ENCODE results near the gene HOXC9.

HOXC9 gene

GRCh38 chr12:54011665-54012532 is 11.9 kb downstream of the HOXC9 start:
- DNase-seq (ENCODE audit: extremely low spot score), result no peak
- no peak for TF ChIP-seq CTCF (IDR thresholded peaks at IDR 0.05; ENCODE audit: control extremely low read depth, extremely low read depth, low read depth, missing control alignments)
- POLR2A ChIA-PET, result no interaction called here
- CTCF ChIA-PET, result interaction anchor here (0.6 to 6.4 kb wide), 5 partner anchors 27 to 196 kb away, joined by 3 to 103 read pairs (median 9); partner anchors contain the start of gene HOXC10

GRCh38 chr12:54012631-54013409 is 12.9 kb downstream of the HOXC9 start:
- DNase-seq (ENCODE audit: extremely low spot score), result no peak
- ChIA-PET CTCF (interaction anchor here (0.6 to 2.7 kb wide), 6 partner anchors 19 to 204 kb away, joined by 3 to 11 read pairs (median 4); partner anchors contain the start of gene HOXC10), POLR2A (no interaction called here)
- no peak for TF ChIP-seq CTCF (IDR thresholded peaks at IDR 0.05; ENCODE audit: control extremely low read depth, extremely low read depth, low read depth, missing control alignments)

- POLR2A ChIA-PET, result no interaction called here
- CTCF ChIA-PET, result interaction anchor here (1.0 to 4.2 kb wide), 7 partner anchors 8 to 193 kb away, joined by 3 to 26 read pairs (median 9); partner anchors contain the start of genes HOXC10 and HOXC5
These were observed 14.5 kb downstream of the HOXC9 start for GRCh38 chr12:54014377-54015017.

GRCh38 chr12:54015018-54015931 is 15.3 kb downstream of the HOXC9 start:
- TF ChIP-seq CTCF (IDR thresholded peaks at IDR 0.05; ENCODE audit: control extremely low read depth, extremely low read depth, low read depth, missing control alignments), result no peak
- ChIA-PET CTCF (interaction anchor here (1.0 to 4.2 kb wide), 7 partner anchors 9 to 192 kb away, joined by 3 to 26 read pairs (median 7); partner anchors contain the start of genes HOXC10 and HOXC5), POLR2A (no interaction called here)
- no peak for DNase-seq (ENCODE audit: extremely low spot score)

More at GRCh38 chr12:54014377-54015017, 14.5 kb downstream of the HOXC9 start:
- DNase-seq (ENCODE audit: extremely low spot score), result no peak
- TF ChIP-seq CTCF (IDR thresholded peaks at IDR 0.05; ENCODE audit: control extremely low read depth, extremely low read depth, low read depth, missing control alignments), result no peak

GRCh38 chr12:54016051-54016450 is 16.1 kb downstream of the HOXC9 start:
- ChIA-PET CTCF (interaction anchor here (0.7 to 4.2 kb wide), 10 partner anchors 9 to 201 kb away, joined by 3 to 26 read pairs (median 6); partner anchors contain the start of genes HOXC10 and HOXC5), POLR2A (no interaction called here)
- no peak for DNase-seq (ENCODE audit: extremely low spot score)
- TF ChIP-seq CTCF (IDR thresholded peaks at IDR 0.05; ENCODE audit: control extremely low read depth, extremely low read depth, low read depth, missing control alignments), result no peak

Measured in GM10248 (cell line).